HT-29 (cell line): ENCODE results near the gene SLC13A4. TPM values are rescaled to one million over a fixed set of nuclear protein-coding genes. Genes with fewer than 3 reads are reported as not detected.
"Not testable (repeated sequence)": the region's sequence is repeated elsewhere in the genome, so short reads cannot be mapped to it uniquely, and the experiment has no call there.

ENCODE experiments used
- DNase-seq: peaks from one replicate; pipeline ENCODE4 v3.0.0-alpha.2; 2015; ENCODE audit warnings: low spot score
- small RNA-seq: library from RNA; depleted of rRNA; stranded (forward); fragments of <200 nt; gene quantifications from one replicate; pipeline ENCODE3, GENCODE V24; 2014
- total RNA-seq: library from RNA; depleted of rRNA; stranded (reverse); fragments of >200 nt; shearing (Covaris generic); gene quantifications from 2 replicates; pipeline ENCODE4 v1.2.3, GENCODE V29; 2014; rRNA removed

The SLC13A4 gene
- total RNA-seq, 1 experiment from 2014 or later = not detected

DNA sequence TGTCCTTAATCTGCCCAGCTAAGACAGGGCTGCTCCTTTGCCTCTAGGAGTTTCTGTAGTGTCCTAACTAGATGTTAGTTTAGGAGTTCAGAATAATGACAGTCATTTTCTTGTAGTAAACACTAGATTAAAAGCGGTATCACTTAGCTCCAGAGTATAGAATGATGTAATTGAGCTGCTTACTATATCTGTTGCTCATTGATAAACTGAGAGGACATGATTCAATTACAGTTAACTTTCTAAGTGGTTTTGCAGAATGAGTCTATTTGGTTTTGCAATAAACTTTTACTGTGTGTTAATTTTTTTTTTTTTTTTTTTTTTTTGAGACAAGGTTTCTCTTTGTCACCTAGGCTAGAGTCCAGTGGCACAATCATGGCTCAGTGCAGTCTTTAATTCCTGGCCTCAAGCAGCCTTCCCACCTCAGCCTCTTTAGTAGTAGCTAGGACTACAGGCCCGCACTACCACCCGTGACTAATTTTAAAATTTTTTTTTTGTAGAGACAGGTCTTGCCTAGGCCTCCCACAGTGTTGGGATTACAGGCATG is 63.9 kb downstream of the SLC13A4 start:
- DNase-seq = no peak

DNA sequence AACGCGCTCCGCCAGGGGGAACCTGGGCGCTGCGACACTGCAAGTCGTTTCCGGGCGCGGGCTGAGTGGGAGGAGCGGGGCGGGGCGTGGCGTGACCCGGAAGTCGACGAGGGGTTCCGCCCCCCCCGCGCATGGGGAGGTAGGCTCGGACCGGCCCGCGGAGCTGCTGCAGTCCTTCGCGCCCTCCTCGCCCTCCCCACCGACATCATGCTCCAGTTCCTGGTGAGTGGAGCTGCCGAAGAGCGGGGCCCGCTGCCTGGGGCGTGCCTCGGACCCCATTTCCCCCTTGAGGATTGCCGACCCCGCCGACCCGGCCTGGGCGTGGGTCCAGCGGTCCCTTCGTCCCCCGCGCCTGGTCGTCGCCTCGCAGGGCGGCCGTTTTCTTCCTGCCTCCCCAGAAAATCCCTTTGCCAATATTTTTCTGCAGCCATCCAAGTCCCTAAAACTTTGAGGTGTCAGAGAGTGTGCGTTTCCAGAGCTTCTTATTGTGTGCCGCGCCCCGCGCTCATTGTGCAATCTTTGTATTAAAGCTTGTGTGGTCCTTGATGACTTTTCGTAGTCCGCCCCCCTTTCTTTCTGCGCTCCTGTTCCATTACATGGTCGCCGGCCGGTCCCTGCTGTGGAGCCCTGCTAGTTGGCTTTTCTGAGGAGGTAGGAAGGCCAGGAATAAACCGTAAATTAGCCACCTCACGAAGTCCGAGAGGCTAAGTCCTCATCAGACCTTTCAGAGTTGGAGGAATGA is 65.4 kb downstream of the SLC13A4 start, which contains the start of gene STMP1:
Gene STMP1, plus strand, starts transcription at position 142 of the 742 bp plus-strand sequence.
- peak; percentile 98 for DNase-seq

DNA sequence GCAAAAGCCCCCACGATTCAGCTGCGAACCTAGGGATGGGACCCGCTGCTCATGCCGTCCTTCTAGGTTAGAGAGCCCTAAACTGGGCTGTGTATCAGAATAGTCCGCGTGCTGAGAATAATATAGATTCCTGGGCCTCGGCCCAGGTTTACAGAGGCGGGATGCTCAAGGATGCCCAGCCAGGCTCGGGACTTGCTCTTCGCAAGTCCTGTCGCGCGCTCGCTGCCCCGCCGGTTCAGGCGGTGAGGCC is 65.9 kb downstream of the SLC13A4 start:
- no peak for DNase-seq

DNA sequence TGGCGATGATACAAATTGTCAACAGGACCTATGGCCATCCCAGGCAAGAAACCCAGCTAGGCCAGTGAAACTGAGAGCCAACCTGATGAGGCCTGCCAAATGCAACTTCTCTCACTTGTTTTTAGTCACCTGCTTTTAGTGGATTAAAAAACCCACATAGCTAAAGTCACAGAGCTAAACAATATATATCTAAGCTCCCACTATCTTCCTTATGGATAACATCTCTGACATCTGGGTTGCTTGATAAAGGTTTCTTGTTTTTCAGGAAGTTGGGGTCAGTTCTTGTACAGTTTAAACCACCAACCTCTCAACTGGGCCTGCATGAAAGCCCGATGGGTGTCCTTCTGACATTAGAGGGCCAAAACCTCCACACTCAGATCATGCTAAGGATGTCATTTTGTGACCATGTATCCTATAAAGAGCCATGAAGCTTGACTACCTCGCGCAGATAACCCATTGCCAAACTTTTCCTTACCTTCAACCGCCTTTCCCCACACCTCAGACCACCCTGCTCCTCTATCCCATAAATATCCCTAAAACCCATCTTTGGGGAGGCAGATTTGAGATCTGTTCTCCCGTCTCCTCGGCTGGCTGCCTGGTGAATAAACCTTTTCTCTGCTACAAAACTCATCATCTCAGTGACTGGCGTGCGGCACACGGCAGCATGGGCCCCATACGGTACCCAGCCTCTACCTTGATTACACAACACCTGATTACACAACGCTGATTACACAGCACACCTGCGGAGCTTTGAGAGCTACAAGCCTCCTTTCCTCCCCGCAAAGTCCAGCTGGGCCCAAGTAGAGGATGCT is 66.5 kb downstream of the SLC13A4 start:
- peak; percentile 43 for DNase-seq

DNA sequence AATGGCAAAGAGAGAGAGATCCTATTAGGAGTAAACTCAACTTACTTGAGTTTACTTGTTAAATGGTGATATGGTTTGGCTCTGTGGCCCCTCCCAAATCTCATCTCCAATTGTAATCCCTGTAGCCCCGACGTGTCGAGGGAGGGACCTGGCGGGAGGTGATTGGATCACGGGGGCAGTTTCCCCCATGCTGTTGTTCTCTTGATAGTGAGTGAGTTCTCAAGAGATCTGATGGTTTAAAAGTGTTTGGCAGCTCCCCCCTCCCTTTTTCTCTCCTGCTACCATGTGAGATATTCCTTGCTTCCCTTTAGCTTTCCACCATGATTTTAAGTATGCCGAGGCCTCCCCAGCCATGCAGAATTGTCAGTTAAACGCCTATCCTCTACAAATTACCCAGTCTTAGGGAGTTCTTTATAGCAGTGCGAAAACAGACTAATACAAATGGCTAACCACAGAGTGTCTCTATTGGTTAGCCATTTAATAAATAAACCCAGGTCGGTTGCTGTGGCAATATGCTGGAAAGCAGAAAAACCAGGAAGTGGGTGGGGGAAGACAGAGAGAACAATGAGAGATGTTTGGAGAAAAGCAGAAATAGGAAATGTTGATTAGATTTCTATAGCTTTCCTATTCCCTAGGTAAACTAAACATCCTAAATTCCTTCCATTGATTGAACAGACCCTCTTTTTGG is 68.7 kb downstream of the SLC13A4 start:
- no peak for DNase-seq

DNA sequence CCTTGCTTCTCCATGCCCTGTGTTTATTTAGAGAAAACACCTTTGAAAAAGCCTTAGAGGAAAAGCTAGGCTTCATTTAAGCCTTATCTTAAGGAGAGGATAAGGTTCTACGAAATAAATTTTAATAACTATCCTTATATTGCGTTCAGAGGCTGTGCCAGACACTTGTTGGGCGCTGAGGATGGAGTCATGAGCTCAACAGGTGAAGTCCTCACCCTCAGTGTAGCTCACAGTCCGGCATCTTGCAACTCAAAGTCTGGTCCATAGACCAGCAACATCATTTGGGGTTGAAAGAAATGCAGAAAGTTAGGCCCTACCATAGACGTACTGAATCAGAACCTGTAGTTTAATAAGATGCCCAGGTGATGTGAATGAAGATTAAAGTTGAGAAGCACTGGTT is 69.4 kb downstream of the SLC13A4 start:
- DNase-seq = no peak

DNA sequence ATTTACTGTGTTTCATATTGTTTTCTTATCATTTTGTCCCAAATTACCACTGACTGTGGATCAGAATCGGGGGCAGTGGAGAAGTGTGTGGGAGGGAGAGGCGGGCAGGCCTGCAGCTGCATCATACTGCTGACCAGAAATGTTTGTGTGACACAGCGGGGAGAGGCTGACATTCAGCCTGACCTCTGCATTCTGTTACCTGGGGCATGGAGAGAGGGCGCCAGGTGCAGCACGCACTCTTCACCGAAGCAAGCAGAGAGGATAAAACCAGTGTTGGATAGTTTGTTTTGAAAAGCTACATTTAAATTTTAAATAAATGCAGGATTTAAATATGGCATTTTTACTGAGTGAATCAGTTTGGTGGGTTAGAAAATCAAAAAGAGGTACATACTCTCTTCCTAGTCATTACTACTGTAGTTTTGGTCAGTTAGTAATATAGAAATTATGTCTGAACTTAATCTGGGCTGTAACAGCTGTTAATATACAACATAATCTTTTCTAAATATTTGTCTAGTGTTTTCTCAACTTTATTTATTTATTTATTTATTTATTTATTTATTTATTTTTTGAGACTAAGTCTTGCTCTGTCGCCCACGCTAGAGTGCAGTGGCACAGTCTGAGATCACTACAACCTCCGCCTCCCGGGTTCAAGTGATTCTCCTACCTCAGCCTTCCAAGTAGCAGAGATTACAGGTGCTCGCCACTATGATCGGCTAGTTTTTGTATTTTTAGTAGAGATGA is 74.5 kb downstream of the SLC13A4 start:
- no peak for DNase-seq

DNA sequence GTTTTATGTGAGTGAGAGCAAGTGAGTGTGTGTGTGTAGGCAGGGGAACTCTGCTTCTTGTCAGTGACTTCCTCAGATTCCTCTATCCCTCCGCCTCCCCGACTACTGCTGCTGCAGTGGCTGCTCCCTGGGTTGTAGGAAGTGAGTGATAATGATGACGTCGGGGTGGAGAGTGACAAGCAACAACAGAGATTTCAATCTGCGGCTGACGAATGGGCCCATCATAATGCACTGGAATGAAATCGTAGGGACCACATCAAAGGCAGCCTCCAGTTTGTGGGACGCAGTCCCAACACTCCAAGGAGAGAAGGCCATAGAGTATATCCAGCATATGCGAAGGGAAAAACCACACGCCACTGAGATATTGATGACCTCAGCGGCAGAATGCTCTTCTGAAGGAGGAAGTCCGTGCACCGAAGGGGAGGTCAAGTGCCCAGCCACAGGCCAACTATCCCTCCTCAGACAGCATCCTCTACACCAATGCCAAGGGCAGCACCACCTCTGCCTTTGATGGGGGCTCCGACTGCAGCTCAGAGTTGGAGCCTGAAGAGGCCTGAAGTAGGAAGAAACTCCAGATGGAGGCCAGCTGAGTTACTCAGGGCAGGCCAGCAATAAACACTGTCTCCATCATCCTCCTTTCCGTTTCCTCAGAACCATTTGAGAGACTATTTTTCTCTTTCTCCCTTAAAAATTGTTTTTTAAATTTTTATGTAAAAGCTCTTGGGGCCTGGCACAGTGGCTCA is 77.0 kb downstream of the SLC13A4 start:
- DNase-seq = peak; percentile 58

DNA sequence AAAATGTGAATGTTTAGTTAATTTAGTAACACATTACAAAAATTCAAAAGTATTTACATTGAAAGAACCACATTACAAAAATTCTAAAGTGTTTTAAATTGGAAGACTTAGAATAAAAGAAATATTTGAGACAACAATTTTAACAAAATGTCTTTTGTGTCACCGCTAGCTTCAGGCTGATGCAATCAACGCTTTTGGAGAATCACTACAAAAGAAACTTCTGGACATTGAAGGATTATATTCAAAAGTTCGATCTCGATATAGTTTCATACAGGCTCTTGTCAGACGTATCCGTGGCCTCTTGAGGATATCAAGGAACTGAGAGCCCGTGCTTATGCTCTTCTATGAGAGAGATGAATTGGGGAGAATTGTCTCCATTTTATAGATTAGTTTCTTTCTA is 79.8 kb downstream of the SLC13A4 start:
- no peak for DNase-seq

DNA sequence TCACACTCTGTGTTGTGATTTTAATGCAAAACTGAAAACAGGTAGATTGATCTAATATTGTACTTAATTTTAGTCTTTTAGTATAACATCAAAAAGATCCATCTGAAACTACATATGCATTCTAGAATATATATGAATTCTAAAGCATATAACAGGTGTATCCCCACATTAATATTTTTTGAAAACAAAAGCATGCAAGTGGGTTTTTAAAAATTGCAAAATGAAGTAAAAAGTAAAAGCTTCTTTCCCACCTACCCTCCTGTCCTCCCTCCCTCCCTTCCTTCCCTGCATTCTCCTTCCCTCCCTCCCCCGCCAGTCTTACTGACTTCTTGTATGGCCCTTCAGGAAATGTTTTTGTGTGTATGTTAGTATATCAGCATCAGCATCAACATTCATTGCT is 80.2 kb downstream of the SLC13A4 start:
- no peak for DNase-seq

DNA sequence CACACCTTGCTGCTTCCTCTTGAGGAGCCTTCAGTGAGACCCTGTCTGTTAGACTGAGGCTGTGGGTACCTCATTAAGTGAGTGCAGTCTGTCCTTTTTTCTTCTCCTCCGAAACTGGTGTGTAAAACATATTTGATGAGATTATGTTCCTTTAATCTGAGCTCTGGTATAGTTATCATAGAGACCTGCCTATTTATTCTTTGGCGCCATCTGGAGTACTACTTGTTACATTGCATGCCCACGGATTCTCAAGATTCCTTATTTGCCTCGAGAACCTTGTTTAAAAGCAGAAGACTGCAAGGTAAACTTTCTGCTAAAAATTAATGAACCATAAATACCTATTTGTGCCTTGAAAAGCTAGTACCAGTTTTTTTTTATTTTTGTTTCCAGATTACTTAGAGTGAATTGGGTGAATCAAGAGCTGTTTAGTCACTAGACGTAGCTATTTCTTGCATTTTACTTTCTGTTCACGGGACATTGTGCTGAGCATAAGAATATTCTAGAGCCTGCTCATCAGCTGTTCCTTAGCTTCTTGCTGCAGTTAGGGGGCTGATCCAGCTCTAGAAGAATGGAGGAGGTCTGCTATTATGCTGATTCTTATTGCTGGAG is 82.6 kb downstream of the SLC13A4 start:
- DNase-seq = peak; percentile 68

DNA sequence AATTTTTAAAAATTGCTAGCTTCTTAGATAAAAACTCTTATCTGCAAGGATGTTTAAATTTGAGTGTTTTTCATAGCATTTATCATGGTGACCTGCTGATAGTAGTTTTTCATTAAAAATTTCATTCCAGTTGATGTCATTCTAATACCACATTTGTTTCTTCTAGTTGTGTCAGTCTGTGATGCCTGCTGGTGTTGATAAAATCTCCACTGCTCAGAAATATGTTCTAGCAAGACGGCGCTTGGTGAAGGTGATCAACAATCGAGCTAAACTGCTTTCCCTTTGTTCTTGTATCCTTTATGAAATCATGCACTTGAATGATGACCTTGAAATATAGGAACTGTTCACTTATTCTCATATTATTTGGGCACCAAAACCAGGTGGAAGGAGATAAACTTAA is 83.3 kb downstream of the SLC13A4 start:
- no peak for DNase-seq

DNA sequence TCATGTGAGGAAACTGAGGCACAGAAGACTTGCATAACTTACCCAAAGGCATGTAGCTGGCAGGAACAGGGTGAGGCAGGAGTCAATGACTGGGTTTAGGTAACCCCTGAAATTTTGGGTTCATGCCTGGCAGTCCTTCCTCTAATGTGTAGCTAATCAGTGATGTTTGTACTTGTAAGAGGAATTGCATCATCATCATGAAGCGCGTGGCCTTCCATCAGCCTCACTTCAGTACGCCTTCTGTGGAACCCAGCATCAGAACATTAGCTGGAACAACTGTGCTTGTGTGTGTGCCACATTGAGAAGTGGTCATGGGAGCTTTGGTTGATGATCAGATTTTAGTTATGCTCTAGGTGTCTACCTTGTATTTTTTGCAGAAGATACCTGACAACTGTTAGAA is 83.8 kb downstream of the SLC13A4 start:
- no peak for DNase-seq

DNA sequence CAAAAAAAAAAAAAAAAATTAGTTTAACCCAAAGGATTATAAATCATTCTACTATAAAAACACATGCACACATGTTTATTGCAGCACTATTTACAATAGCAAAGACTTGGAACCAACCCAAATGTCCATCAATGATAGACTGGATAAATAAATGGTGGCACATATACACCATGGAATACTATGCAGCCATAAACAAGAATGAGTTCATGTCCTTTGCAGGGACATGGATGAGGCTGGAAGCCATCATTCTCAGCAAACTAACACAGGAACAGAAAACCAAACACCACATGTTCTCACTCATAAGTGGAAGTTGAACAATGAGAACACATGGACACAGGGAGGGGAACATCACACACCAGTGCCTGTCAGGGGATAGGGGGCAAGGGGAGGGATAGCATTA is 88.3 kb downstream of the SLC13A4 start:
- not testable (repeated sequence) for DNase-seq

DNA sequence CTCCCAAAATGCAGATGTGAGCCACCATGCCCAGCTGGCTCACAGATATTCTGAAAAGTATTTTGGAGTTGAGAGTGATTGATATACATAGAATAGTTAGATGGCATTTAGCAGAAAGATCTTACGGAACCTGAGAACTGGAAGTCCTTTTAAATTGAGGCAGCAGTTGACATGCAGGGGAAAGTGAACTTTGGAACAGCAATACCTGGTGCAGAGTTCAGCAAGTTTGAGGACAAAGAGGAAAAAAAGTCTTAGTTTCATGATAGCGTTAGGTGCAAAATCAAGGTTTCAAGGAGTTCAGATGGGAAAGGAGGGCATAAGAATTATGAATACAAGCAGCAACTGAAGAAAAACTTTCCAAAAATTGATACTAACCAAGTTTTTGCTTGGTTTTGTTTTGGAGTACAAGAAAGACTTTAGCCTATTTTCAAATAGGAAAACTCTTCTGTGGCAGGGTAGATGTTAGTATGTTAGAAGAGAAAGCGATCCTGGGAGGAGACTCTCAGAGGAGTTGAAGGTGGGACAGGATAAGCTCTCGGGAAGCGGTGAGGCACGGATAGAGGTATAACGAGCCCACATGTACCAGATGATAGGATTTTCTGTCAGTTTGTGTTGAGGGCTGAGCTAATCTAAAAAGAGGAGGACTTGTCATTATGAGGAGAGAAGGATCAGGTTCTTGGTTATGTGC is 93.7 kb downstream of the SLC13A4 start:
- DNase-seq = no peak

Small RNA genes lying within 50 kb of the gene (small RNA-seq; reads per million reads assigned to genes)
- not detected for gene RNU6-1154P

Other genes starting within 250 kb of the SLC13A4 start
- gene CNOT4, start 218.1 kb downstream of the SLC13A4 start, total RNA-seq = 8.5 and 11.3 TPM in 2 replicates
- 78.7 and 85.5 TPM in 2 replicates for gene NUP205, start 170.3 kb downstream of the SLC13A4 start, total RNA-seq
- gene STMP1, start 65.7 kb downstream of the SLC13A4 start, total RNA-seq = 2.9 and 3.3 TPM in 2 replicates
- not detected in 2 replicates for gene FAM180A, start 20.6 kb upstream of the SLC13A4 start, total RNA-seq
- gene MTPN, start 249.2 kb upstream of the SLC13A4 start, total RNA-seq = 67.9 and 74.3 TPM in 2 replicates